ENCODE data around the gene BID.

The BID gene

GRCh38 chr22:17774206-17774925, at the start of gene BID:
Gene BID, minus strand, starts transcription at chr22:17774469. Its CDS starts 24,353 bp downstream, at chr22:17750116.
- DNase-seq (ENCODE audit: low spot score) = no peak

GRCh38 chr22:17823964-17824363, 49.7 kb upstream of the BID start:
- no peak for DNase-seq (ENCODE audit: low spot score)

- DNase-seq (ENCODE audit: low spot score) = no peak
These were observed 49.0 kb upstream of the BID start for GRCh38 chr22:17823226-17823625.

- DNase-seq (ENCODE audit: low spot score) = no peak
These were observed 47.8 kb upstream of the BID start for GRCh38 chr22:17822087-17822486.

GRCh38 chr22:17820879-17821439, 46.7 kb upstream of the BID start:
- no peak for DNase-seq (ENCODE audit: low spot score)

GRCh38 chr22:17818649-17819048, 44.4 kb upstream of the BID start:
- DNase-seq (ENCODE audit: low spot score) = no peak

- DNase-seq (ENCODE audit: low spot score) = no peak
These were observed 43.9 kb upstream of the BID start for GRCh38 chr22:17818180-17818579.

GRCh38 chr22:17817511-17818065, 43.3 kb upstream of the BID start:
- no peak for DNase-seq (ENCODE audit: low spot score)

GRCh38 chr22:17817079-17817478, 42.8 kb upstream of the BID start:
- DNase-seq (ENCODE audit: low spot score) = no peak

GRCh38 chr22:17816649-17817048, 42.4 kb upstream of the BID start:
- DNase-seq (ENCODE audit: low spot score) = no peak

- no peak for DNase-seq (ENCODE audit: low spot score)
These were observed 41.5 kb upstream of the BID start for GRCh38 chr22:17815703-17816254.

GRCh38 chr22:17814830-17815229, 40.6 kb upstream of the BID start:
- DNase-seq (ENCODE audit: low spot score) = no peak

- no peak for DNase-seq (ENCODE audit: low spot score)
These were observed 39.8 kb upstream of the BID start for GRCh38 chr22:17814084-17814483.

GRCh38 chr22:17811119-17811518, 36.9 kb upstream of the BID start:
- no peak for DNase-seq (ENCODE audit: low spot score)

GRCh38 chr22:17810570-17811116, 36.4 kb upstream of the BID start:
- no peak for DNase-seq (ENCODE audit: low spot score)

GRCh38 chr22:17808693-17809403, 34.6 kb upstream of the BID start:
- DNase-seq (ENCODE audit: low spot score) = no peak

- DNase-seq (ENCODE audit: low spot score) = no peak
These were observed 33.5 kb upstream of the BID start for GRCh38 chr22:17807578-17808410.

GRCh38 chr22:17807086-17807485, 32.8 kb upstream of the BID start:
- no peak for DNase-seq (ENCODE audit: low spot score)

- no peak for DNase-seq (ENCODE audit: low spot score)
These were observed 32.2 kb upstream of the BID start for GRCh38 chr22:17806437-17806836.

GRCh38 chr22:17804331-17805080, 30.2 kb upstream of the BID start:
- no peak for DNase-seq (ENCODE audit: low spot score)
